Measurements from ENCODE around the gene PCK1.

Gene PCK1

DNA sequence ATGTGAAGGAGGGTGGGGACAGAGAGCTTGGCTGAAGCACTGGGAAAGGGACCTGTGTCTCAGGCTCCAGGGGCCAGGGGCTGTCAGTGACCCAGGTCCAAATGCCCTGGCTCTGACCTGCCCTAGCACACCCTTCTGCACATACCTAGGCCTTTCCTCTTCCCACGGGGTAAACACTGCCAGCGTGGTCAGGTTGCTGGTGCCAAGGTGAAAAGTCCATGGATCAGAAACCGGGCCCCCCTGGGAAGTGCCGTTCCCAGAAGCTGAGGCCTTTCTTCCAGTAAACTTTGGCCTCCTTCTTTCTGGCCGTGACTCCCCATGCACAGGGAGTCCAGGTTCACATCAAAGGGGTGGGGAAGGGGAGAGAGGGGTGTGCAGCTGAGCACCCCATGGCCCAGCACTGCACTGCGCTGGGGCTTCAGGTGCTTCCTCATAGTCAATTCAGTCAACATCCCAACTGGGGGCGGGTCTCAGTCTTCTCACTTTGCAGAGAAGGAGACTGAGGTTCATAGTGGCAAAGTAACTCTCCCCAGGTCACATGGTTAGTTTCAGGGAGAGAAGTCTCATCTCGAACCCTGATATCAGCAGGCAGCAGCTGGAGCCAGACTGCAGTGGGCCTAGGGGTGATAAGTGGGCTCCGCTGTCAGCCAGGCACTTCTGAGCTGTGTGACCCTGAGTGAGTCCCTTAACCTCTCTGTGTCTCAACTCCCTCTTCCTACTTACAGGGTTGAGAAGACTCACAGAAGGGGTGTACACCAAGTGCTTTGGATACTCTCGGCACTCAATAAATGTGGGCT lies 17.0 kb downstream of the PCK1 start:
- DNase-seq: no peak

DNA sequence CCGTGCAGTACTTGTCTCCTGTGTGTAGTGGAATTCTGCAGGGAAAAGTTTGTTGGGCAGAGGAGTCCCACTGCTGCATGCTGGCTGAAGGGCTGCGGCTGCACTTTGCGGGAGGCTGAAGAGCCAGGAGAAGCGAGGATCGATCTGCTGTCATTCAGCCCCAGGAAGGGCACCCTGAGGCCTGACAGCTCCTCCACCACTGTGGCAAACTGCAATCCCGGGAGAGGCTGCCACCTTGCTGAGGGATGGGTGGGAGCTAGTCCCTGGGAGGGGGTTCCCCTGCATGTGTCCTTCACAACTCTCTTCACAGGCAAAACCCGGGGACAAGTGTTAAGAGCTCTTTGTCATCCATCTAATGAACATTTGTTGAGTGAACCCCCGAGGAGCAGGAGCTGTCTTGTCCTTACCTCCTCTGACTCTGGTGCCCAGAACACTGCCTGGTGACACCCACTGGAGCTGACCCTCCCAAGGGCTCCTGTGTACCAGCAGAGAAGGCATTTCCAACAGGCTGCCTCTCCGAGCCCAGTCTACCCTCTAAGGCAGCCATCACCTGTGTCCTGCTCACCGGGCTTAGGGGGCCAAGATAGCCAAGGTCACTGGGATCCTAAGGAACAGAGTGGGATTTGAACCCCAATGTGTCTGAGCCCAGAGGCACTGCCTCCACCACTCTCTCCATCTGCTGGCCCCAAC lies 17.7 kb downstream of the PCK1 start:
- DNase-seq: no peak

- no peak for DNase-seq
Observed at GRCh38 chr20:57579331-57579897, 18.5 kb downstream of the PCK1 start.

DNA sequence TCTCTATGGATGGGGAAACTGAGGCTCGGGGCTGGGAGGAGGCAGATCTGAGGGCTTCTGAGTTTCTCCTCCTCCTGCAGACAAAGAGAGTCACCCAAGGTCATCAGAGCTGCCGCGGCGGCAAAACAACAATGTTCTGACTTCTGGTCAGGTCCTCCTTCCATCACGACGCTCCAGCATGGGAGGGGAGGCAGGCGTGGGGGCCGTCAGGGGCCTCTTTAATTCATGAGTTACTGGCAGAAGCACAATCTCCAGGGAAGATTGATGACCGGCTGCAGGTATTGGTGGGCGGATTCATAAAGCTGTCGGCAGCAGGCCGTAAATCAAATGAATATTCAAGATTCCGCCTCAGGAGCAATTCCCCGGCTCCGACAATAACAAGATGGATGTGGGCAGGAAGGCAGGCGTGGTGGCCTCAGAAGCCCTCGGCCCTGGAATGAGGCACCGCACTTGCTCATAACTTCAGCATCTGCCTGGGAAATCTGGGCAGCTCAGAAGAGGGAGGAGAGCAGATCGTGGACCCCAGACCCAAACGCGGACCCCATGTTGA lies 19.1 kb downstream of the PCK1 start:
- DNase-seq: no peak

DNA sequence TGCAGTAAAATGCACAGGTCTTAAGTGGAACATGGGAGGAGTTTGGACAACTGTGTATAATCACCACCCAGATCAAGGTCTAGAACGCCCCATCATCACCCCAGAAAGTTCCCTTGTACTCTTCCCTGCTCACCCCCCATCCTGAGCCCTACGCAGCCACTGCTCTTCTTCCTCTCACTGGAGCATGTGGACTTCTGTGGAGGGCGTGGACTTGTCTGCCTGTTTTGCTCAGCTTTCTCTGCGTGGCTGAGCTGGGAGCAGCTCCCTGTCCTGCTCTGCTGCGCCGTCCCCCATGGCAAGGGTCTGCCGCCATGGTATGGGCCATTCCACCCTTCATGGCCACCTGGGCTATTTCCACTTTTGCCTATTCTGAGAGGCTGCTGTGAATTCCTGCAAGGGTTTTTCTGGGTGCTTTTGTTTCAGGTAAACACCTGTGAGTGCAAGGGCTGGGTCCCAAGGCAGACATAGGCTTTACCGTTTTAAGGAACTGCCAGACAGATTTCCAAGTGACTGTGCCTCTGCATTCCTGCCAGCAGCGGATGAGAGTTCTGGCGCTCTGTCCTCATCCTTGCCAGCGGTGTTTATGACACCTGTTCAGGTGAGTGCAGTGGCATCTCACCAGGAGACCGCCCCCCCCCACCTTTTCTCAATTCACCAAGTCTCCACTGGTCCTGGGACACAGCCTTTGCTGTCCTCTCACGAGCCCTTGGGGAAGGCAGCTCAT lies 19.7 kb downstream of the PCK1 start:
- no peak for DNase-seq

GRCh38 chr20:57581202-57582028 lies 20.5 kb downstream of the PCK1 start:
- DNase-seq: no peak

GRCh38 chr20:57582029-57582378 lies 21.1 kb downstream of the PCK1 start:
- no peak for DNase-seq

DNA sequence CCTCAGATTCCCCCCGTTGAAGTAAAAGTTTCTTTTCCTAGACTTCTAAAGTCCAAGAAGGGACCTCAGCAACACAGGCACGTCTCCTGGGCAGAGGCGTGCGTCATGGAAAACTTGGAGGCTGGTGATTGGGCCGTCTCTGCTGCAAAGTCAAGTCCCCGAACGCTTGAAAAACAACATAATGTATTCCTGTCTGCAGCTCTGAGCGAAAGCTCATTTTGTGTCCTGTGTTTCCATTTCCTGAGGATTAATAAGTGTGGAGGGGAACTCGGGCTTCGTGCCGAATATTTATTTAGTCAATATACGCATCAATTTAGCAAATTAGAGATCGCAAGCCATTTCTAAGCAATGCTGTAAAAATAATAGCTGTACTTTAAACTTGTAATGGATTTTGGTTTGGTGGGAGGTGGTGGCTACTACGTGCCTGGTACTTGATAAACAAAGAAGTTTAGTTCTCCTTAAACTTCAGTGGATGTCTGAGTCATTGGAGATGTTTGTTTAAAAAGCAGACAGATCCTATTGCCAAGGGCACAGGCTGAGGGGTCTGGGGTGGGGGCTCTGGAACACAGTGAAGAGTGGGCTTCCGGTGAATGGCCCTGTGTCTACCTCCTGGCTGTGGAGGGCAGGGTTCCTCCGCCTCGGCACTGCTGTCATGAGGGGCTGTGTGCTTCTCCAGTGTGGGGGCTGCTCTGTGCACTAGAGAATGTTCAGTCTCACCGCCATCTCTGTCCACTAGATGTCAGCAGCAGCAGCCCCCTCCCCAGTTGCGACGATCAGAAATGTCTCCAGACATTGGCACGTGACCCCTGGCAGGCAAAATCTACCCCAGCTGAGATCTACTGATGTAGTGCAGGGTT lies 21.8 kb downstream of the PCK1 start:
- DNase-seq: no peak

GRCh38 chr20:57583289-57584257 lies 22.7 kb downstream of the PCK1 start:
- DNase-seq: no peak

DNA sequence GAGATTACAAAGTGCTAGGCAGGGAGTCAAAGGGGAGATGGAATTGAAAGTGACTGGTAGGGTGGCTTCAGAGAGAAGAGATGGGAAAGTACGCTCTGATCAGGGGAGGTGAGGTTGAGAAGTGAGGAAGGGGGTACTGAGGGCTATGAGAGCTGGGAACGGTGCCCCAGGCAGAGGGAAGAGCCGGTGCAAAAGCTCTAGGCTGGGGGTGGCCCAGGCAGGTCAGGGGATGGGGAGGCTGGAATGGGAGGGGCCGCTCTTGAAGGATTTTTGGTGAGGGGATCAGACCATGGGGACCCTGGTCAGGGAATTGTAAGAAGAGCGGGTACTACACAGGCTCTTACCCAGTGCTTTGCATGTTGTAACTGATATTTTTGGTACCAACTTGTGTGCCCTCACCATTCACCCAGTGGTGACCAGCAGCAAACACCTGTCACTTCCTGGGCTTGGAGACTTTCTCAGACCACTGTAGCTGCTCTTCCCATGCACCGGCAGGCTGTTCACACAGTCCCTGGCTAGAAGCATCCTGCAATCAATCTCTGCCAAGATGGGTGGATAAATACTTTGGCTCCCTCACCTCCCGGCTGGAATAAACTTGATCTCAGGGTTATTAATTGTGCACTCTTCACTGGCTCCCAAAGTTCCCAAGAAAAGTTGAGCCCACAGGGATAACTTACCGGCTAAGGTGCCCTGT lies 24.0 kb downstream of the PCK1 start:
- no peak for DNase-seq

GRCh38 chr20:57585466-57586213 lies 24.7 kb downstream of the PCK1 start:
- DNase-seq: no peak

GRCh38 chr20:57586370-57586793 lies 25.5 kb downstream of the PCK1 start:
- no peak for DNase-seq

GRCh38 chr20:57586943-57587277 lies 26.0 kb downstream of the PCK1 start:
- no peak for DNase-seq

GRCh38 chr20:57587278-57587988 lies 26.5 kb downstream of the PCK1 start:
- DNase-seq: no peak

- DNase-seq: no peak
Observed at GRCh38 chr20:57587989-57588377, 27.1 kb downstream of the PCK1 start.

GRCh38 chr20:57588596-57588995 lies 27.7 kb downstream of the PCK1 start:
- no peak for DNase-seq

DNA sequence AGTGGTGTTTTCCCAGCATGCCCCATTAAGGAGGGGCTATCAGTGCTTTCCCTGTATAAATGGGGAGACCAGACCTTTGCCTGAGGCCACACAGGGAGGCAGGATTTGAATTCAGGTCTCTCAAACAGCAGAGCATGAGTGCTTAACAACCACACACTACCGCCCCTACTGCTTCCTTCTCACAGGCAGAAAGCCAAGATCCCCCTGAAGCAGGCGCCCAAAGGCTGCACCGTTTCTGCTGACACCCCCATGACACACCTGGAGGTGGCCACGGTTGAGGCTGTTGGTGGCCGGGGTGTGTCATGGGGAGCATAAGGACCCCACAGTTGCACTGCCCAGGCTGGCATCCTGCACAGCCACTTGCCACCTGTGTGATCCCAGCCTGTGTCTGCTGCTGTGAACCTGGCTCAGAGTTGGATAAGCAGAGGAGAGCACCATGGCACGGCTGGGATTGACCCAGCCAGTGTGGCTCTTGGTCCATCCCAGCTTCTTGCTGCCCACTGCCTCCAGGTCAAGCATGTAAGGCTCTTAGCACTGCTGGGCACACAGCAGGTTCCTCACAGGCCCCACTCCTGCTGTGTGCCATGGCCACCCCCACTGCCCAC lies 28.3 kb downstream of the PCK1 start:
- DNase-seq: no peak

Data from CD4-positive, alpha-beta T cell treated with Interleukin-17A for 1 hour (primary cell).